Glutamatergic neuron (in vitro differentiated cells): ENCODE measurements around the gene UBE3C. TPM values are rescaled to one million over a fixed set of nuclear protein-coding genes. Genes with fewer than 3 reads are reported as not detected.

Experiments
- DNase-seq: peaks from one replicate; pipeline ENCODE4 v3.0.0; 2022
- H3K27ac Mint-ChIP-seq: one replicate; pipeline ENCODE4 v1.8.0; 2020; ENCODE audit warnings: mild to moderate bottlenecking, mixed read lengths, inconsistent platforms; ENCODE audit not compliant: unreplicated experiment
- H3K27me3 Mint-ChIP-seq: one replicate; pipeline ENCODE4 v1.8.0; 2020; ENCODE audit warnings: mild to moderate bottlenecking, moderate library complexity, mixed read lengths, inconsistent platforms; ENCODE audit not compliant: unreplicated experiment
- H3K36me3 Mint-ChIP-seq: one replicate; pipeline ENCODE4 v1.8.0; 2020; ENCODE audit warnings: mild to moderate bottlenecking, mixed read lengths, inconsistent platforms; ENCODE audit not compliant: unreplicated experiment
- H3K4me1 Mint-ChIP-seq: one replicate; pipeline ENCODE4 v1.8.0; 2020; ENCODE audit warnings: mild to moderate bottlenecking, low read depth, mixed read lengths, inconsistent platforms; ENCODE audit not compliant: unreplicated experiment
- H3K4me3 Mint-ChIP-seq: one replicate; pipeline ENCODE4 v1.8.0; 2020; ENCODE audit warnings: mild to moderate bottlenecking, mixed read lengths, inconsistent platforms; ENCODE audit not compliant: unreplicated experiment
- H3K9me3 Mint-ChIP-seq: one replicate; pipeline ENCODE4 v1.8.0; 2020; ENCODE audit warnings: mild to moderate bottlenecking, moderate library complexity, mixed read lengths, inconsistent platforms; ENCODE audit not compliant: unreplicated experiment
- CTCF ChIP-seq: fragments of 200-600 bp; sonication (generic); IDR thresholded peaks from one replicate; pipeline ENCODE4 v1.5.0; 2021; ENCODE audit not compliant: partially characterized antibody, unreplicated experiment
- total RNA-seq: library from RNA; stranded (reverse); fragmentation: NEBNext Ultra II Directional; extraction: Animal tissue kit (Norgen Biotek cat#: 25700); gene quantifications from one replicate; pipeline ENCODE4 v1.2.1, GENCODE V29; 2021; ENCODE audit not compliant: unreplicated experiment

Gene UBE3C
- total RNA-seq, 1 donor from 2014 or later: 52.5 TPM

GRCh38 chr7:157295338-157295737 is 156.6 kb downstream of the UBE3C start:
- no peak for DNase-seq
- H3K4me3 Mint-ChIP-seq: no peak overlapping the region
- no peak for TF ChIP-seq CTCF
- peaks cover 12% of the 10 kb centered on the region for H3K9me3 Mint-ChIP-seq
- peaks cover 13% of the 10 kb centered on the region for H3K36me3 Mint-ChIP-seq
- H3K27me3 Mint-ChIP-seq: peaks cover 19% of the 10 kb centered on the region
- no peak overlapping the region for H3K27ac Mint-ChIP-seq
- H3K4me1 Mint-ChIP-seq: no peaks in the 10 kb centered on the region

GRCh38 chr7:157297185-157297584 is 158.5 kb downstream of the UBE3C start:
- H3K27ac Mint-ChIP-seq: no peak overlapping the region
- peaks cover 16% of the 10 kb centered on the region for H3K27me3 Mint-ChIP-seq
- no peaks in the 10 kb centered on the region for H3K4me1 Mint-ChIP-seq
- peaks cover 11% of the 10 kb centered on the region for H3K9me3 Mint-ChIP-seq
- peaks cover 11% of the 10 kb centered on the region for H3K36me3 Mint-ChIP-seq
- H3K4me3 Mint-ChIP-seq: no peak overlapping the region
- DNase-seq: no peak
- TF ChIP-seq CTCF: no peak

GRCh38 chr7:157299317-157299612 is 160.5 kb downstream of the UBE3C start:
- Mint-ChIP-seq H3K36me3 (peaks cover 8% of the 10 kb centered on the region), H3K27ac (no peak overlapping the region), H3K4me3 (no peak overlapping the region), H3K27me3 (peaks cover 18% of the 10 kb centered on the region), H3K4me1 (peaks cover 3% of the 10 kb centered on the region), H3K9me3 (peaks cover 9% of the 10 kb centered on the region)
- DNase-seq: no peak
- no peak for TF ChIP-seq CTCF

GRCh38 chr7:157299613-157300368 is 161.1 kb downstream of the UBE3C start:
- no peak for DNase-seq
- peaks cover 8% of the 10 kb centered on the region for H3K36me3 Mint-ChIP-seq
- H3K4me3 Mint-ChIP-seq: no peak overlapping the region
- H3K27ac Mint-ChIP-seq: no peak overlapping the region
- H3K4me1 Mint-ChIP-seq: peaks cover 3% of the 10 kb centered on the region
- no peak for TF ChIP-seq CTCF
- peaks cover 9% of the 10 kb centered on the region for H3K9me3 Mint-ChIP-seq
- peaks cover 18% of the 10 kb centered on the region for H3K27me3 Mint-ChIP-seq

GRCh38 chr7:157300369-157300825 is 161.7 kb downstream of the UBE3C start:
- Mint-ChIP-seq H3K27me3 (peaks cover 18% of the 10 kb centered on the region), H3K4me1 (peaks cover 3% of the 10 kb centered on the region), H3K27ac (no peak overlapping the region), H3K9me3 (peaks cover 9% of the 10 kb centered on the region), H3K4me3 (no peak overlapping the region), H3K36me3 (peaks cover 8% of the 10 kb centered on the region)
- no peak for TF ChIP-seq CTCF
- no peak for DNase-seq
